Prostate gland (tissue), 2 donors: Measurements from ENCODE around the gene KIF2A.

Source experiments
- POLR2A ChIP-seq: fragments of 450-650 bp; IDR thresholded peaks from one replicate; pipeline ENCODE4 v1.6.1; 2016; ENCODE audit warnings: antibody characterized with exemption, mild to moderate bottlenecking
- TF ChIP-seq, protein P1 (sequence below), 4 experiments: fragments of 200-600 bp in 2 of 4; fragments of 450-650 bp in 2 of 4; sonication (generic) in 2 of 4; IDR thresholded peaks; 1 replicate in 3 of 4; 2 replicates in 1 of 4; pipeline ENCODE4 v1.5.1; 2016 to 2019; ENCODE audit warnings: antibody characterized with exemption in 4 of 4, mild to moderate bottlenecking in 2 of 4, moderate library complexity in 2 of 4

GRCh38 chr5:62258654-62259053 is 47.4 kb upstream of the KIF2A start:
- TF ChIP-seq, protein P1, sequence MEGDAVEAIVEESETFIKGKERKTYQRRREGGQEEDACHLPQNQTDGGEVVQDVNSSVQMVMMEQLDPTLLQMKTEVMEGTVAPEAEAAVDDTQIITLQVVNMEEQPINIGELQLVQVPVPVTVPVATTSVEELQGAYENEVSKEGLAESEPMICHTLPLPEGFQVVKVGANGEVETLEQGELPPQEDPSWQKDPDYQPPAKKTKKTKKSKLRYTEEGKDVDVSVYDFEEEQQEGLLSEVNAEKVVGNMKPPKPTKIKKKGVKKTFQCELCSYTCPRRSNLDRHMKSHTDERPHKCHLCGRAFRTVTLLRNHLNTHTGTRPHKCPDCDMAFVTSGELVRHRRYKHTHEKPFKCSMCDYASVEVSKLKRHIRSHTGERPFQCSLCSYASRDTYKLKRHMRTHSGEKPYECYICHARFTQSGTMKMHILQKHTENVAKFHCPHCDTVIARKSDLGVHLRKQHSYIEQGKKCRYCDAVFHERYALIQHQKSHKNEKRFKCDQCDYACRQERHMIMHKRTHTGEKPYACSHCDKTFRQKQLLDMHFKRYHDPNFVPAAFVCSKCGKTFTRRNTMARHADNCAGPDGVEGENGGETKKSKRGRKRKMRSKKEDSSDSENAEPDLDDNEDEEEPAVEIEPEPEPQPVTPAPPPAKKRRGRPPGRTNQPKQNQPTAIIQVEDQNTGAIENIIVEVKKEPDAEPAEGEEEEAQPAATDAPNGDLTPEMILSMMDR (IDR thresholded peaks at IDR 0.05): no peak
- TF ChIP-seq POLR2A: no peak
